NCI-H146 treated with DMSO at 0.1 percent for 48 hours (cell line): Measurements from ENCODE around the gene CEMIP.
"Not testable (repeated sequence)": the region's sequence is repeated elsewhere in the genome, so short reads cannot be mapped to it uniquely, and the experiment has no call there.

Experiments used
- DNase-seq: peaks from one replicate; lab custom pipeline; 2025; ENCODE audit not compliant: unreplicated experiment; lab: John Stamatoyannopoulos, UW

CEMIP gene

DNA sequence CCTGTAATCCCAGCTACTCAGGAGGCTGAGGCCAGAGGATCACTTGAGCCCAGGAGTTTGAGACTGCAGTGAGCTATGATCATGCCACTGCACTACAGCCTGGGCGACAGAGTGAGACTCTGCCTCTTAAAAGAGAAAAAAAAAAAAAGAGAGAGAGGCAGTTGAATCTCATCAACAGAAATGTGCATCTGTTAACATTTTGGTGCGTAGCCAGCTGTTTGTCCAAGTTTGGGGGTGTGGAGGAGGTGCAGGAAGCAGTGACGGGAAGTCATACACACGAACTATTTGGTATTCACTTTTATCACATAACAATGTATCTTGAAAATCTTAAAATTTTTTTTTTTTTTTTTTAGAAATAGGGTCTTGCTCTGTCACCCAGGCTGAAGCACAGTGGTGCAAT lies 18.2 kb upstream of the CEMIP start:
- no peak for DNase-seq

GRCh38 chr15:80761754-80762153 lies 17.4 kb upstream of the CEMIP start:
- no peak for DNase-seq

DNA sequence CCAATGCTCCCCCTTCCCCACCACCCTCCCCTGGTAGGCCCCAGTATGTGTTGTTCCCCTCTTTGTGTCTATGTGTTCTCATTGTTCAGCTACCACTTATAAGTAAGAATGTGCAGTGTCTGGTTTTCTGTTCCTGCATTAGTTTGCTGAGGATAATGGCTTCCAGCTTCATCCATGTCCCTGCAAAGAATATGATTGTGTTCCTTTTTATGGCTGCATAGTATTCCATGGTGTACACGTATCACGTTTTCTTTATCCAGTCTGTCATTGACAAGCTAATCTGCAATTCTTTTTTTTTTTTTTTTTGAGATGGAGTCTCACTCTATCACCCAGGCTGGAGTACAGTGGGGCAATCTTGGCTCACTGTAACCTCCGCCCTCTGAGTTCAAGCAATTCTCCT lies 15.9 kb upstream of the CEMIP start:
- DNase-seq: not testable (repeated sequence)

DNA sequence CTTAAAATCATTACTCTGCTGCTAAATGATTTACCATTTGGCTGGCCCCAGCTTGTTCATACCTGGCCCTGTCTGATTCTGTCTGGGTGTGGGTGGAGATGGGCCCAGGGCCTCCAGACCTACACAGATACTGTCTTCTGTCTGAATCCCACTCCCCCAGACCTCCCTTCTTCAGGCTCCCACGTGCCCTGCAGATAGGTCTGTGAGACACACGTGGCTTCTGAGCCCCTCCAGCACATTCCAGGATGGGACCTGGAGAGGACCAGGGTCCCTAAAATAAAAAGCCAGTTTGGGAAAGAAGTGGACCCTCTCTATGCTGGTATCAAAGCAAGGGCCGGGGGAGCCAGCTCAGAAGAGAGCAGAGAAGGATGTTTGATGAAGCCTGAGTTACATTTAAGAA lies 14.6 kb upstream of the CEMIP start:
- no peak for DNase-seq

DNA sequence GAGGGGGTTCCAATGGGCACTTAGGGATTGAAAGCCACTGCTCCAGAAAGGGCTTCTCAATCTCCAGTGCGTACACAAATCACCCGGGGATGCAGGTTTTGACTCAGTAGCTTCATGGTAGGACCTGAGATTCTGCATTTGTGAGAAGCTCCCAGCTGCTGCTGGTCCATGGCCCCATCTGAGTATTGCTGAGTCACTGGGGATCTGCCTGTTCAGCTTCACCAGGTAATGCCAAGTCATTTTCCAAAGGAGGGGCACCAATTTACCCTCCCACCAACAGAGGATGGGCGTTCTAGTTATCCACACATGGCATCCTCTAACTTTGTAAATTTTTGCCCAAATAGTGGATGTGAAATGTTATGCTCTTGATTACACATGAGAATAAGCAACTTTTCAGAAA lies 12.9 kb upstream of the CEMIP start:
- DNase-seq: no peak

- no peak for DNase-seq
These were observed 11.0 kb upstream of the CEMIP start for GRCh38 chr15:80768158-80768557.

DNA sequence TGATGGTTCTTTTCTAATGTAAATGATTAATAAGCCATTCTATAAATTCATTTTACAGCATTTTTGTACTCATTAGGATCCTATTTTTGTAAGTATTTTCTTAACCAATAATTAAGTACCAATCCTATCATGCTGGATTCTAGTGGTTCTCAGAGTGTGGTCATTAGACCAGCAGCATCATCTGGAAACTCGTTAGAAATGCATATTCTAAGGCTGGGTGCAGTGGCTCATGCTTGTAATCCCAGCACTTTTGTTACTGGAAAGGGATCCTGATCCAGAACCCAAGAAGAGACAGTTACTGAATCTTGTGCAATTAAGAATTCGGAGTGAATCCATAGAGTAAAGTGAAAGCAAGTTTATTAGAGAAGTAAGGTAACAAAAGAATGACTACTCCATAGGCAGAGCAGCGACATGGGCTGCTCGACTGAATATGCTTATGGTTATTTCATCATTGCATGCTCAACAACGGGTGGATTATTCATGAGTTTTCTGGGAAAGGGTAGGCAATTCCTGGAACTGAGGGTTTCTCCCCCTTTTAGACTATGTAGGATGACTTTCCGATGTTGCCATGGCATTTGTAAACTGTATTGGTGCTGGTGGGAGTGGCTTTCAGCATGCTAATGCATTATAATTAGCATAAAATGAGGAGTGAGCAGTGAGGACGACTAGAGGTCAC lies 9.9 kb upstream of the CEMIP start:
- DNase-seq: no peak

- DNase-seq: no peak
These were observed 9.1 kb upstream of the CEMIP start for GRCh38 chr15:80769829-80770705.

DNA sequence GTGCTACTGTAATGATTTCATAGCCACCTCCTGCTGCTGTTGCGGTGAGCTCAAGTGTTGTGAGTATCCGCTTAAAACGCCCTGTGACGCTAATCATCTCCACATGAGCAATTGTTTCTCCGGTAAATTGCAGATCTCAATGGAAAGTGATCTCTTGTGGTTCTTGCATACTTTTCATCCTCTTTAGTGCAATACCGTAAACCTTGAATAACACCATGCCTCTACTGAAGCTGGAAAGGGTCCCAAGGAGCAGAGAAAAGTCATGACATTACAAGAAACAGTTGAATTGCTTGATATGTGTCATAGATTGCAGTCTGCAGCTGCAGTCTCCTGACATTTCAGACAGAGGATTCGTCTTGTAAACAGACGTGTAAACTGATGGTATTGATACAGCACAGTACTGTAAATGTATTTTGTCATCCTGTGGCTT lies 6.0 kb upstream of the CEMIP start:
- peak; percentile 41 for DNase-seq

- DNase-seq: no peak
These were observed 5.3 kb upstream of the CEMIP start for GRCh38 chr15:80773792-80774352.

- DNase-seq: no peak
These were observed 4.7 kb upstream of the CEMIP start for GRCh38 chr15:80774486-80774885.

GRCh38 chr15:80775338-80775737 lies 3.8 kb upstream of the CEMIP start:
- DNase-seq: no peak

DNA sequence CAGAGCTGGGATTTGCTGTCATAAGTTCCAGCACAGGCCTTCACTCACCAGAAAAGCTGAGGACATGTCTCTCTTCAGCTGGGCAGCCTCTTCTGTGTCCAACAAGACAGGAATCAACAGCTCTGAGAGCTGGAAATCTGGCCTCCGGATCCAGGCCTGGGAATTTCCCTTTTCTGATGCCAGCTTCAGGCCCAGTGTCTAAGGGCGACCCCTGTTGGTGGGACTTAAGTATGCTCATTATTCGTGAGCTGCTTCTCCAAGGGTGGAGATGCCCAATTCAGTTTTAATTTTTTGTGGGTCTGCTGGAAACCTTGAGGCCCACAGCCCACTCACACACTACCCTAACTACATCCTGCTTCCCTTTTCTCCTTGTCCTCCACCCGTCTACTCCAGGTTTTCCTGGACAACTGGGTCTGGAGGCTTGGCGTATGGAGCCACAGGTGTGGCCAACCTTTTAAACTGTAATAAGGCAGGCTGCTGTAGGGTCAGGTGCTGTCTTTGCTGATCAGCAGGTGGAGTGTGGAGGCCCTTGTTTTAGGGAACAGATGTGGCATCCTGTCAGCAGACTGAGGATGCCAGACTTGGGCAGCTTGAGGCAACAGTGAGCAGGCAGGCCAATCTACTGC lies 2.6 kb upstream of the CEMIP start:
- peak; percentile 52 for DNase-seq

GRCh38 chr15:80777137-80777536 lies 2.0 kb upstream of the CEMIP start:
- no peak for DNase-seq

- DNase-seq: no peak
These were observed 1.1 kb upstream of the CEMIP start for GRCh38 chr15:80777826-80778620.

- peak; percentile 28 for DNase-seq
These were observed 578 bp upstream of the CEMIP start for GRCh38 chr15:80778621-80778963.

- peak; percentile 43 for DNase-seq
These were observed 667 bp downstream of the CEMIP start for GRCh38 chr15:80779658-80780415.

DNA sequence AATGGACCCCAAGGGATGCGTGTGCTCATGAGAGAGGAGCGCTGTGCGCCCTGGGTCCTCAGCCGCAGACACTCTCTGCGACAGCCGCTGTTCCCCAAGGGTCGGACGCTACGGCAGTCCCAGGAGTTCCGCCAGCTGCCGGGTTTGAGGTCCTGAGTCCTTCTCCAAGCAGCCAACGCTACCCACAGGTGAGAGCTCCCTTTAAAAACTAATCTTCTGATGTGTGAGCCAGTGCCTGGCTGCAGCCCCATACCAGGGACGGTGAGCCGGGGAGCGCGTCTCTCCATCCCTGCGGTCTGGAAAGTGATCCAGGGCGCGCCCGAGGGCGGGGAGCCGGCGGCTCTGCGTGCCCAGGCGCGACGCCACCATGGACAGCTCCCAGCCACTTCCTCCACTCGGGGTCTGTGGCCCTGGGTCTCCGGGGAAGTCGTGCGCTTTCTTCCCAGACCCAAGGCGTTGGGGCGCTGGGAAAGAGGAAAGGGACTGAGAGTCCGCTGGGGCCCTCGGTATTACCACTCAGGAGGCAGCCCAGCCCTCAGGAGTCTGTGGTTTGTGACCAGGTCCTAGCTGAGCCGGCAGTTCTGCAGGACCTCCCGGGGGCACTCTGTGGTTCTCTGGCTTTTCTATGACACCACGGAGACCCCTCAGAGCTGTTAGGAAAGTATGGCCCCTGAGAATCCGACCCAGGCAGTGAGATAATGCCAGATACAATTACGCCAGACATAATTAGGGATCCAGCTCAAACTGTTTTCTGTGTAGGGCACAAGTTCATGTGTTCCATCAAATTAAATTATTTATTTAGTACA lies 1.4 kb downstream of the CEMIP start:
- DNase-seq: peak; percentile 12

- DNase-seq: no peak
These were observed 4.1 kb downstream of the CEMIP start for GRCh38 chr15:80783260-80783659.
